Spleen (tissue), 11 donors: ENCODE results near the gene SMIM7. TPM values are rescaled to one million over a fixed set of nuclear protein-coding genes. Genes with fewer than 3 reads are reported as not detected.
"Not testable (repeated sequence)": the region's sequence is repeated elsewhere in the genome, so short reads cannot be mapped to it uniquely, and the experiment has no call there.

Source experiments
- DNase-seq: peaks from one replicate; pipeline ENCODE4 v3.0.0-alpha.2; 2020
- H3K27ac ChIP-seq, 8 donors: fragments of 200-600 bp; sonication (generic) in 7 of 8; 1 replicate in 4 of 8; 2 replicates in 4 of 8; pipeline versions ENCODE4 v1.5.0 to v1.8.0; 2016 to 2021; ENCODE audit warnings: inconsistent platforms in 4 of 8, mild to moderate bottlenecking in 4 of 8, moderate library complexity in 1 of 8
- H3K27me3 ChIP-seq, 7 donors: fragments of 200-600 bp; sonication (generic) in 6 of 7; replicated peaks in 1 of 7; 1 replicate in 4 of 7; 2 replicates in 3 of 7; pipeline versions ENCODE4 v1.5.0 to v1.8.0; 2016 to 2021; ENCODE audit warnings: inconsistent platforms in 3 of 7, mild to moderate bottlenecking in 1 of 7
- H3K36me3 ChIP-seq, 6 donors: fragments of 200-600 bp; sonication (generic) in 5 of 6; 1 replicate in 4 of 6; 2 replicates in 2 of 6; pipeline versions ENCODE4 v1.5.0 to v1.8.0; 2016 to 2021; ENCODE audit warnings: inconsistent platforms in 2 of 6
- H3K4me1 ChIP-seq, 6 donors: fragments of 200-600 bp; sonication (generic) in 5 of 6; 1 replicate in 3 of 6; 2 replicates in 3 of 6; pipeline versions ENCODE4 v1.5.0 to v1.8.0; 2016 to 2021; ENCODE audit warnings: inconsistent platforms in 3 of 6
- H3K4me3 ChIP-seq, 8 donors: fragments of 200-600 bp; sonication (generic) in 7 of 8; 1 replicate in 4 of 8; 2 replicates in 4 of 8; pipeline versions ENCODE4 v1.5.0 to v1.8.0; 2016 to 2021; ENCODE audit warnings: inconsistent platforms in 4 of 8, mild to moderate bottlenecking in 4 of 8, moderate library complexity in 2 of 8
- H3K9me3 ChIP-seq, 8 donors: fragments of 200-600 bp; sonication (generic) in 7 of 8; 1 replicate in 4 of 8; 2 replicates in 4 of 8; pipeline versions ENCODE4 v1.5.0 to v1.8.0; 2016 to 2021; ENCODE audit warnings: inconsistent platforms in 4 of 8
- POLR2AphosphoS5 ChIP-seq, 3 donors: sonication (generic); formaldehyde crosslinking; IDR thresholded peaks; one replicate each; pipeline ENCODE4 v1.5.1; 2017; ENCODE audit warnings: antibody characterized with exemption in 3 of 3
- WGBS, 5 donors: extraction: QIAGEN DNeasy Blood & Tissue Kit in 3 of 5; methylation state at CpG; one replicate each; pipeline versions ENCODE4 v1.1.5 to v1.1.7; 2013 to 2018; 5-methylcytosine and 5-hydroxymethylcytosine counted together
- intact Hi-C: fragments of 100-400 bp; cut with DNase I; formaldehyde crosslinking; loops from one replicate; pipeline ENCODE4 v1.15.0; 2023; ENCODE audit warnings: low total_unique reads
- polyA plus RNA-seq, 3 donors: library from polyadenylated mRNA; stranded (reverse); fragments of 200-250 nt; gene quantifications; one replicate each; pipeline ENCODE4 v1.2.1, GENCODE V29; 2013
- total RNA-seq, 7 donors: library from RNA; depleted of rRNA in 3 of 7; stranded (reverse); fragments of >200 nt in 3 of 7; fragmentation: NEBNext Ultra II Directional in 4 of 7; extraction: Animal tissue kit (Norgen Biotek cat#: 25700) in 4 of 7; gene quantifications; one replicate each; pipeline versions ENCODE4 v1.1.0 to v1.2.1, GENCODE V29; 2016 to 2021
- TF ChIP-seq, protein P1 (sequence below), 11 experiments: fragments of 200-600 bp in 7 of 11; fragments of 450-650 bp in 4 of 11; sonication (generic) in 4 of 11; IDR thresholded peaks in 8 of 11; conservative IDR thresholded peaks in 3 of 11; 1 replicate in 7 of 11; 2 replicates in 4 of 11; pipeline versions ENCODE4 v1.4.0 to v1.8.0; 2016 to 2021; ENCODE audit warnings: antibody characterized with exemption in 11 of 11, inconsistent platforms in 4 of 11, mild to moderate bottlenecking in 1 of 11
- donor health status: healthy with polysubstance abuse.
- donor health status: DM: no; HTN: no; CAD: no; lungs with moderate emphysema.
- donor health status: DM: no; HTN: no; CAD: no.
- donor health status: Bipolar disorder and iron deficiency.
- donor health status: healthy.
- donor health status: DM: no; HTN: no; CAD: no.
- donor health status: DM: yes; HTN: yes; CAD: no.

Gene SMIM7
- total and polyA plus RNA-seq, 10 donors, result 57.3 to 95.4 (median 76.7) TPM

DNA sequence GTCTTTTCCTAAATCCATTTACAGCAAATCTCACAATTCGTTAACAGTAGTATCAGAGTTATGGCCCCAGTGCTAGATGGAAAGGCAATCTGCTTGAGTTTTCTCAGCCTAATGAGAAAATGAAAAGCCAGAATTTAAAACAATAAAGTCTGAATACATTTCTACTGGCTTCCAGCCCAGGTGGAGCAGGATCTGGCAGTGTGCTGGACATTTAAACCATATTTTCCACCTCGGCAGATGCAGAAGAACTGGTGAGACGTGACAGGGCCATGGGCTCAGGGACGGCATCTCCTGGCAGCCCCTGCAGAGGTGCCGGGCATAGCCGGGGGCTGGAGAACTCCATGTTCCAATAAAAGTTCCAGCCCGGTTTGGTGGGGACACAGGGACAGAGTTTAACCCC is 7.1 kb downstream of the SMIM7 start:
- no peak for DNase-seq
- WGBS, 5 donors, result 78 to 93% (median 87%) methylated on average over 7 of the region's 7 CpGs
- Histone ChIP-seq H3K27ac (no peak overlapping the region), H3K4me1 (peaks cover 0 to 61% (median 17%) of the 10 kb centered on the region in 6 donors), H3K27me3 (no peaks in the 10 kb centered on the region), H3K4me3 (no peak overlapping the region), H3K36me3 (peaks cover 2 to 100% (median 79%) of the 10 kb centered on the region in 6 donors), H3K9me3 (no peaks in the 10 kb centered on the region)
- intact Hi-C loops, result no loop called here
- TF ChIP-seq, protein P1, sequence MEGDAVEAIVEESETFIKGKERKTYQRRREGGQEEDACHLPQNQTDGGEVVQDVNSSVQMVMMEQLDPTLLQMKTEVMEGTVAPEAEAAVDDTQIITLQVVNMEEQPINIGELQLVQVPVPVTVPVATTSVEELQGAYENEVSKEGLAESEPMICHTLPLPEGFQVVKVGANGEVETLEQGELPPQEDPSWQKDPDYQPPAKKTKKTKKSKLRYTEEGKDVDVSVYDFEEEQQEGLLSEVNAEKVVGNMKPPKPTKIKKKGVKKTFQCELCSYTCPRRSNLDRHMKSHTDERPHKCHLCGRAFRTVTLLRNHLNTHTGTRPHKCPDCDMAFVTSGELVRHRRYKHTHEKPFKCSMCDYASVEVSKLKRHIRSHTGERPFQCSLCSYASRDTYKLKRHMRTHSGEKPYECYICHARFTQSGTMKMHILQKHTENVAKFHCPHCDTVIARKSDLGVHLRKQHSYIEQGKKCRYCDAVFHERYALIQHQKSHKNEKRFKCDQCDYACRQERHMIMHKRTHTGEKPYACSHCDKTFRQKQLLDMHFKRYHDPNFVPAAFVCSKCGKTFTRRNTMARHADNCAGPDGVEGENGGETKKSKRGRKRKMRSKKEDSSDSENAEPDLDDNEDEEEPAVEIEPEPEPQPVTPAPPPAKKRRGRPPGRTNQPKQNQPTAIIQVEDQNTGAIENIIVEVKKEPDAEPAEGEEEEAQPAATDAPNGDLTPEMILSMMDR (IDR thresholded peaks at IDR 0.05 in 8 of 11, conservative IDR thresholded peaks at IDR 0.05 in 3 of 11), result no peak
- TF ChIP-seq POLR2AphosphoS5 (IDR thresholded peaks at IDR 0.05), result no peak

DNA sequence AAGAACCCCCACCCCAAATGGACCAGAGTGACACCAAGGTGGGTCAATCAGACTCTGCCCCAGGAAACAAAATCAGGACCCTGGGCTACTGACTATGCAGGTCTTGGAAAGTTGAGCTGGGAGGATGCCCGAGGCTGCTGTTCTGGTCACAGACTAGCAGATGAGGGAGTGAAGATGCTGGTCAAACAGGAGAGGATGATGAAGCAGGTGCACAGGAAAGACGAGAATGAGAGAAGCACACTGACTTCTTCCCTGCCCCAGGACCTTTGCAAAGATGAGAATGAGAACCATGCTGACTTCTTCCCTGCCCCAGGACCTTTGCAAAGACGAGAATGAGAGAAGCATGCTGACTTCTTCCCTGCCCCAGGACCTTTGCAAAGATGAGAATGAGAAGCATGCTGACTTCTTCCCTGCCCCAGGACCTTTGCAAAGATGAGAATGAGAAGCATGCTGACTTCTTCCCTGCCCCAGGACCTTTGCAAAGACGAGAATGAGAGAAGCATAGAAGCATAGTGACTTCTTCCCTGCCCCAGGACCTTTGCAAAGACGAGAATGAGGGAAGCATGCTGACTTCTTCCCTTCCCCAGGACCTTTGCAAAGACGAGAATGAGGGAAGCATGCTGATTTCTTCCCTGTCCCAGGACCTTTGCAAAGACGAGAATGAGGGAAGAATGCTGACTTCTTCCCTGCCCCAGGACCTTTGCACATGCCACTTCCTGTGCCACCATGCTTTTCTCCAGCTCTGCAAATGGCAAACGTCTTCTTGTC is 8.3 kb downstream of the SMIM7 start:
- 86 to 95% (median 91%) methylated on average over 8 of the region's 8 CpGs for WGBS, 5 donors
- H3K9me3 ChIP-seq, H3K27me3 ChIP-seq, H3K27ac ChIP-seq, intact Hi-C loops, H3K4me3 ChIP-seq, DNase-seq: not testable (repeated sequence)
- Histone ChIP-seq H3K4me1 (peaks cover 0 to 48% (median 6%) of the 10 kb centered on the region in 6 donors), H3K36me3 (peaks cover 2 to 100% (median 75%) of the 10 kb centered on the region in 6 donors)
- TF ChIP-seq POLR2AphosphoS5 (IDR thresholded peaks at IDR 0.05), result peak in 1 of 3 donors; percentile 14

DNA sequence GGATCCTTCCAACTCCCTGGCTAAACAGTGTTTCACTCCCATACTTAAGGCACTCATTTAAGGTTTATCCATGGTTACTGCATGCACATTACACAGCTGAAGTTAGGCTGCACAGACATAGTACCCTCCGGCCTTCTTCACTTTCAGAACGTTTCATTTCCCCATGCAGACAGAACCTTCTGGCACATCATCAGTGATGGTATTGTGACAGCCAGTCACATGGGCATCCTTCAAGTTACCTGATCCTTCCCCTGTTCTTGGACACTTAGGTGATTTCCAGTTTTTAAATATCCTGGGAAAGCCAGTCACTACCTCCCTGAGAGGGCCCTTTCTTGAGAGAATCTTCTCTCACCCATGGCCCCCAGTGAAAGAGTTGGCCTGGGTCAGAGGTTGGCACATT is 9.1 kb downstream of the SMIM7 start:
- peaks cover 2 to 100% (median 75%) of the 10 kb centered on the region in 6 donors for H3K36me3 ChIP-seq
- no peak for TF ChIP-seq POLR2AphosphoS5 (IDR thresholded peaks at IDR 0.05)
- TF ChIP-seq, protein P1 (IDR thresholded peaks at IDR 0.05 in 8 of 11, conservative IDR thresholded peaks at IDR 0.05 in 3 of 11), result no peak
- H3K9me3 ChIP-seq, result no peaks in the 10 kb centered on the region
- H3K27ac ChIP-seq, result no peak overlapping the region
- DNase-seq, result no peak
- WGBS, 5 donors, result 55 to 70% (median 63%) methylated on average over 2 of the region's 2 CpGs
- intact Hi-C loops, result no loop called here
- H3K27me3 ChIP-seq, result no peaks in the 10 kb centered on the region
- H3K4me3 ChIP-seq, result no peak overlapping the region
- H3K4me1 ChIP-seq, result peaks cover 0 to 40% (median 6%) of the 10 kb centered on the region in 6 donors

DNA sequence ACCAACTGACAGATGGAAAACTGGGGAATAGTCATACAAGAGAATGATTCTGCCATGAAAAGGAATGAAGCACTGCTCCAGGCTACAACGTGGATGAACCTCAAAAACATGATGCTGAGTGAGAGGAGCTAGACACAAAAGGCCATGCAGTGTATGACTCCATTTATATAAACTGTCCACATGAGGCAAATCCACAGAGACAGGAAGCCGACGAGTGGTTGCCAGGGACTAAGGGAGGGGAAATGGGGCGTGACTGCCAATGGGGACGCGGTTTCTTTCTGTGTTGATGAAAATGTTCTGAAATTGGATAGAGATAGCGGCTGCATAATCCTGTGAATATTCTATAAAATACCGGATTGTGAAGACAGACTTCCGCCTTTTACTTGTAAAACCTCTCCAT is 10.2 kb downstream of the SMIM7 start:
- Histone ChIP-seq H3K4me3 (no peak overlapping the region), H3K36me3 (peaks cover 2 to 100% (median 75%) of the 10 kb centered on the region in 6 donors), H3K27ac (peak overlapping the region in 1 of 8 donors; percentile 28), H3K27me3 (no peaks in the 10 kb centered on the region), H3K9me3 (no peaks in the 10 kb centered on the region), H3K4me1 (peaks cover 0 to 33% (median 6%) of the 10 kb centered on the region in 6 donors)
- intact Hi-C loops, result no loop called here
- TF ChIP-seq POLR2AphosphoS5 (IDR thresholded peaks at IDR 0.05), result peak in 1 of 3 donors; percentile 34
- TF ChIP-seq, protein P1 (IDR thresholded peaks at IDR 0.05 in 8 of 11, conservative IDR thresholded peaks at IDR 0.05 in 3 of 11), result no peak
- 58 to 70% (median 64%) methylated on average over 9 of the region's 9 CpGs for WGBS, 5 donors
- DNase-seq, result no peak
